Stomach (tissue), 9 donors: ENCODE measurements around the gene FBXW11. TPM values are rescaled to one million over a fixed set of nuclear protein-coding genes. Genes with fewer than 3 reads are reported as not detected.
"Not testable (repeated sequence)": the region's sequence is repeated elsewhere in the genome, so short reads cannot be mapped to it uniquely, and the experiment has no call there.

ENCODE experiments used
- DNase-seq, 2 donors: peaks; one replicate each; pipeline versions ENCODE4 v3.0.0 to v3.0.0-alpha.2; 2013 to 2019
- H3K27ac ChIP-seq, 5 donors: fragments of 200-600 bp in 4 of 5; sonication (generic) in 4 of 5; one replicate each; pipeline ENCODE4 v1.5.1; 2013 to 2019; ENCODE audit warnings: mild to moderate bottlenecking in 1 of 5, moderate library complexity in 1 of 5
- H3K27me3 ChIP-seq, 3 donors: fragments of 200-600 bp; sonication (generic); one replicate each; pipeline ENCODE4 v1.5.1; 2017 to 2019; ENCODE audit warnings: mixed run types in 1 of 3
- H3K36me3 ChIP-seq, 4 donors: fragments of 200-600 bp; sonication (generic); 1 replicate in 3 of 4; 2 replicates in 1 of 4; pipeline ENCODE4 v1.5.1; 2016 to 2019
- H3K4me1 ChIP-seq, 4 donors: fragments of 200-600 bp; sonication (generic); one replicate each; pipeline ENCODE4 v1.5.1; 2016 to 2019
- H3K4me3 ChIP-seq, 4 donors: fragments of 200-600 bp; sonication (generic) in 3 of 4; one replicate each; pipeline ENCODE4 v1.5.1; 2016 to 2019; ENCODE audit warnings: mild to moderate bottlenecking in 1 of 4
- H3K9me3 ChIP-seq, 4 donors: fragments of 200-600 bp; sonication (generic); one replicate each; pipeline ENCODE4 v1.5.1; 2016 to 2019
- CTCF ChIP-seq, 7 experiments: fragments of 450-650 bp in 4 of 7; fragments of 200-600 bp in 3 of 7; sonication (generic) in 3 of 7; IDR thresholded peaks; one replicate each; pipeline ENCODE4 v1.5.1; 2016 to 2019; ENCODE audit warnings: antibody characterized with exemption in 7 of 7, control low read depth in 2 of 7, mild to moderate bottlenecking in 1 of 7
- EP300 ChIP-seq: sonication (generic); formaldehyde crosslinking; IDR thresholded peaks from one replicate; pipeline ENCODE4 v1.6.1; 2017; ENCODE audit warnings: antibody characterized with exemption
- POLR2A ChIP-seq, 4 donors: fragments of 450-650 bp; IDR thresholded peaks; one replicate each; pipeline ENCODE4 v1.6.1; 2016; ENCODE audit warnings: antibody characterized with exemption in 4 of 4, control low read depth in 2 of 4, mild to moderate bottlenecking in 1 of 4, moderate library complexity in 1 of 4
- POLR2AphosphoS5 ChIP-seq, 3 donors: sonication (generic); formaldehyde crosslinking; IDR thresholded peaks; one replicate each; pipeline ENCODE4 v1.6.1; 2016; ENCODE audit warnings: antibody characterized with exemption in 3 of 3
- WGBS, 5 donors: extraction: QIAGEN DNeasy Blood & Tissue Kit in 3 of 5; methylation state at CpG; one replicate each; pipeline versions ENCODE4 v1.1.5 to v1.1.7; 2013 to 2018; 5-methylcytosine and 5-hydroxymethylcytosine counted together
- intact Hi-C: fragments of 100-400 bp; cut with DNase I; formaldehyde crosslinking; loops from one replicate; pipeline ENCODE4 v1.15.1; 2023; ENCODE audit warnings: low total_unique reads
- polyA plus RNA-seq, 3 donors: library from polyadenylated mRNA; stranded (reverse); fragments of 200-250 nt; gene quantifications; one replicate each; pipeline ENCODE4 v1.2.3, GENCODE V29; 2013
- total RNA-seq, 5 donors: library from RNA; depleted of rRNA; stranded (reverse); fragments of >200 nt; gene quantifications; one replicate each; pipeline versions ENCODE4 v1.1.0 to v1.2.3, GENCODE V29; 2014 to 2016
- donor health status: healthy with polysubstance abuse.
- donor health status: Bipolar disorder and iron deficiency.
- donor health status: healthy.

Gene FBXW11
- total and polyA plus RNA-seq, 8 donors = 4.3 to 117 (median 25.5) TPM

DNA sequence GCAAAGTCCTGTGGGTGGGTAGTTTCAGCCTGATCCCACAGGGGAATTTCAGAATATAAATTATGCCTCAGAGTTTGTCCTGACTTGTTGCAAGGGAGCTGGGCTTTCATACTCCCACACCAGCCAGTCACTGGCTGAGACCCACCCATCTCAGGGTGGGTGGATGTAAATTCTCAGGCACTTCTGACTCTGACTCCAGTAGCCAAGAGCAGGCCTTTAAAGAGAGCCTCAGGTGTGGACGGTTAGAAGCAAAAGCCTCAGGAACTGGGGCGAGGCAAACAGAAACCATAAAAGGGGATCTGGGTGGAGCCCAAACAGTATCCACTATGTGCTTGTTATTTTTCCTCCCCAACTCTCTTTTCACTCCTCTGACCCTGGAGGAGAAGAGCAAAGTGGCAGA is 28.6 kb upstream of the FBXW11 start:
- intact Hi-C loops = no loop called here
- peaks cover 0 to 7% (median 0%) of the 10 kb centered on the region in 4 donors for H3K9me3 ChIP-seq
- no peaks in the 10 kb centered on the region for H3K36me3 ChIP-seq
- 22 to 58% (median 36%) methylated on average over 2 of the region's 2 CpGs for WGBS, 5 donors
- no peak for DNase-seq
- no peaks in the 10 kb centered on the region for H3K27me3 ChIP-seq
- TF ChIP-seq POLR2A (IDR thresholded peaks at IDR 0.05) (no peak), CTCF (IDR thresholded peaks at IDR 0.05) (no peak), EP300 (no peak), POLR2AphosphoS5 (IDR thresholded peaks at IDR 0.05) (no peak)
- H3K4me3 ChIP-seq = no peak overlapping the region
- H3K27ac ChIP-seq = no peak overlapping the region
- H3K4me1 ChIP-seq = peaks cover 0 to 3% (median 1%) of the 10 kb centered on the region in 4 donors

DNA sequence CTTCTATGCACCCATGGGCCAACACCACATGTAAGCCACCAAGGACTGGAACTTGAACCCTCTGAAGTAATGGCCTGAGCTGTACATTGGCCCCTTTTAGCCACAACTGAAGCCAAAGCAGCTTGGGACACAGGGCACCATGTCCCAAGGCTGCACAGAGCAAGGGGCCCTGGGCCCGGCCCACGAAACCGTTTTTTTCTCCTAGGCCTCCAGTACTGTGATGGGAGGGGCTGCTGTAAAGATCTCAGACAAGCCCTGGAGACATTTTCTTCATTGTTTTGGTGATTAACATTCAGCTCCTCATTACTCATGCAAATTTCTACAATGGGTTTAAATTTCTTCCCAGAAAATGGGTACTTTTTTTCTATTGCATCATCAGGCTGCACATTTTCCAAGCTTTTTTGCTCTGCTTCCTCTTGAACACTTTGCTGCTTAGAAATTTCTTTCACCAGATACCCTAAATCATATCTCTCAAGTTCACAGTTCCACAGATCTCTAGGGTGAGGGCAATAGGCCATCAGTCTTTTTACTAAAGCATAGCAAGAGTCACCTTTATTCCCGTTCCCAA is 25.5 kb upstream of the FBXW11 start:
- intact Hi-C loops = no loop called here
- no peaks in the 10 kb centered on the region for H3K36me3 ChIP-seq
- H3K9me3 ChIP-seq = peaks cover 0 to 7% (median 0%) of the 10 kb centered on the region in 4 donors
- no peak overlapping the region for H3K27ac ChIP-seq
- no peaks in the 10 kb centered on the region for H3K27me3 ChIP-seq
- no peak for DNase-seq
- H3K4me3 ChIP-seq = no peak overlapping the region
- no peaks in the 10 kb centered on the region for H3K4me1 ChIP-seq
- 91 to 98% (median 97%) methylated on average over 4 of the region's 4 CpGs for WGBS, 5 donors
- TF ChIP-seq POLR2A (IDR thresholded peaks at IDR 0.05) = no peak
- TF ChIP-seq CTCF (IDR thresholded peaks at IDR 0.05) = no peak
- TF ChIP-seq POLR2AphosphoS5 (IDR thresholded peaks at IDR 0.05) = no peak
- no peak for TF ChIP-seq EP300

DNA sequence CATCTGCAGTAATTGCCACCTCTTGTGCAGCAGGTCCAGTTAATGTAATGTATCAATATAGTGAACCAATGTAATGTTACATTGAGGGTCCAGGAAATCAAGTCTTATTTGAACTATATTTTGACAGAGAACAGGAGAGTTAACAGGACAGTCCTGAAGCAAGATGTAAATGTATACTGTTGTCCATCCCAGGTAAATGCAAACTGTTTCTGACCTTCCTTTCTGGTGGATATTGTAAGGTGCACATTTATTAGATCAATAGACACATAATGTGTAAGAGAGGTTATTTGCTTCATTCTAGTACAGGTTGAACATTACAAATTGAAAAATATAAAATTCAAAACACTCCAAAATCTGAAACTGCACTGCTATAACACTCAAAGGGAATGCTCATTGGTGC is 23.4 kb upstream of the FBXW11 start:
- no peak for DNase-seq
- H3K9me3 ChIP-seq = peaks cover 0 to 7% (median 0%) of the 10 kb centered on the region in 4 donors
- no peaks in the 10 kb centered on the region for H3K36me3 ChIP-seq
- intact Hi-C loops = no loop called here
- no peak for TF ChIP-seq CTCF (IDR thresholded peaks at IDR 0.05)
- no peak for TF ChIP-seq EP300
- TF ChIP-seq POLR2A (IDR thresholded peaks at IDR 0.05) = no peak
- TF ChIP-seq POLR2AphosphoS5 (IDR thresholded peaks at IDR 0.05) = no peak
- H3K27ac ChIP-seq = no peak overlapping the region
- H3K4me1 ChIP-seq = no peaks in the 10 kb centered on the region
- H3K4me3 ChIP-seq = no peak overlapping the region
- no peaks in the 10 kb centered on the region for H3K27me3 ChIP-seq

GRCh38 chr5:172028167-172028566 is 21.7 kb upstream of the FBXW11 start:
- Histone ChIP-seq H3K27ac (no peak overlapping the region), H3K4me3 (no peak overlapping the region), H3K27me3 (no peaks in the 10 kb centered on the region), H3K9me3 (peaks cover 0 to 7% (median 0%) of the 10 kb centered on the region in 4 donors), H3K4me1 (no peaks in the 10 kb centered on the region), H3K36me3 (no peaks in the 10 kb centered on the region)
- no peak for TF ChIP-seq POLR2A (IDR thresholded peaks at IDR 0.05)
- no peak for TF ChIP-seq POLR2AphosphoS5 (IDR thresholded peaks at IDR 0.05)
- DNase-seq = no peak
- intact Hi-C loops = no loop called here
- 65 to 73% (median 68%) methylated on average over 4 of the region's 4 CpGs for WGBS, 5 donors

DNA sequence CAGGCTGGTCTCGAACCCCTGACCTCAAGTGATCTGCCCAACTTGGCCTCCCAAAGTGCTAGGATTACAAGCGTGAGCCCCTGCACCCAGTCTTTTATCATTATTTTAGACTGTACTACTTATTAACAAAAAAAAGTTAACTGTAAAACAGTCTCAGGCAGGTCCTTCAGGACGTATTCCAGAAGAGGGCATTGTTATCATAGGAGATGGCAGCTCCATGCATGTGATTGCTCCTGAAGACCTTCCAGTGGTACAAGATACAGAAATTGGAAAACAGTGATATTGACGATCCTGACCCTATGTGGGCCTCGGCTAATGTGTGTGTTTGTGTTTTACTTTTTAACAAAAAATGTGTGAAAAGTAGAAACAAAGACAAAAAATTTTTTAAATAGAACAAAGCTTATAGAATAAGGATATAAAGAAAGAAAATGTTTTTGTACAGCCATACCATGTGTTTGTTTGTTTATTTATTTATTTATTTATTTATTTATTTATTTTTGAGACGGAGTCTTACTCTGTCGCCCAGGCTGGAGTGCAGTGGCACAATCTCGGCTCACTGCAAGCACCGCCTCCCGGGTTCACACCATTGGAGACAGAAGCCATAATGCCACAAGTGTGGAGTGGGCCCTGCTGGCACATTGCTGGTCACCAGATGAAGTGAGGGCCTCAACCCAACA is 13.8 kb upstream of the FBXW11 start:
- H3K9me3 ChIP-seq, intact Hi-C loops, H3K36me3 ChIP-seq, H3K27ac ChIP-seq, DNase-seq, H3K27me3 ChIP-seq, H3K4me1 ChIP-seq, H3K4me3 ChIP-seq: not testable (repeated sequence)
- WGBS, 5 donors = 81 to 84% (median 82%) methylated on average over 10 of the region's 10 CpGs
